HepG2 (cell line): ENCODE results near the gene CREM. TPM values are rescaled to one million over a fixed set of nuclear protein-coding genes. Genes with fewer than 3 reads are reported as not detected.

Source experiments
- ATAC-seq: fragments of 200-7000 bp; cut with Tn5 transposase; 3 replicates; pipeline ENCODE4 v1.9.1; 2020; ENCODE audit warnings: mild to moderate bottlenecking, moderate library complexity
- BruUV-seq: library from RNA; stranded (reverse); fragments of 400-500 nt; replicated peaks from 2 replicates; lab custom pipeline; 2021; lab: Mats Ljungman, UMichigan
- CTCF ChIA-PET: fragments of 300-600 bp; formaldehyde crosslinking; extraction: SDS; loops from one replicate; lab custom pipeline; 2021; ENCODE audit warnings: low total read pairs, inconsistent platforms, low intra/inter-chr PET ratio; lab: Yijun Ruan, JAX
- POLR2A ChIA-PET: fragments of 350-600 bp; sonication (Branson Sonifier 250); formaldehyde crosslinking; loops from one replicate; lab custom pipeline; 2020; ENCODE audit warnings: antibody characterized with exemption, inconsistent platforms; lab: Yijun Ruan, JAX
- DNase-seq: peaks from one replicate; pipeline ENCODE4 v3.0.0-alpha.2; 2015; ENCODE audit warnings: low spot score
- FAIRE-seq: peaks from 3 replicates; lab custom pipeline; 2011; peaks lifted over from hg19 to GRCh38; lab: Jason Lieb, UNC
- H2AFZ ChIP-seq: one replicate; pipeline ENCODE4 v1.6.1; 2011; ENCODE audit warnings: low read length, inconsistent platforms
- H3K27ac ChIP-seq: fragments of 300-600 bp; 3 replicates; pipeline ENCODE4 v1.8.0; 2011; ENCODE audit warnings: mixed run types, mild to moderate bottlenecking, mixed read lengths, low read length, inconsistent platforms; ENCODE audit not compliant: insufficient read depth; ENCODE audit errors: extremely low read length
- H3K27me3 ChIP-seq, 2 experiments: fragments of 200-600 bp in 1 of 2; 2 replicates in 1 of 2; 3 replicates in 1 of 2; pipeline versions ENCODE4 v1.6.0 to v1.8.0; 2011; ENCODE audit warnings: low read length in 2 of 2, mild to moderate bottlenecking in 2 of 2, moderate library complexity in 2 of 2, inconsistent platforms in 1 of 2; ENCODE audit not compliant: insufficient read depth in 2 of 2, control insufficient read depth in 1 of 2
- H3K36me3 ChIP-seq, 2 experiments: fragments of 200-600 bp in 1 of 2; replicated peaks in 1 of 2; 2 replicates in 1 of 2; 3 replicates in 1 of 2; pipeline versions ENCODE4 v1.5.1 to v1.8.0; 2011; ENCODE audit warnings: low read length in 2 of 2, inconsistent platforms in 1 of 2; ENCODE audit not compliant: insufficient read depth in 2 of 2, control insufficient read depth in 1 of 2
- H3K4me1 ChIP-seq: 2 replicates; pipeline ENCODE4 v1.5.1; 2012; ENCODE audit warnings: low read length, inconsistent platforms; ENCODE audit not compliant: insufficient read depth
- H3K4me2 ChIP-seq: 2 replicates; pipeline ENCODE4 v1.6.0; 2011; ENCODE audit warnings: low read depth, low read length, inconsistent platforms
- H3K4me3 ChIP-seq, 3 experiments: fragments of 200-600 bp in 1 of 3; sonication (generic), shearing (Covaris generic) in 1 of 3; replicated peaks in 1 of 3; 2 replicates each; pipeline ENCODE4 v1.5.1; 2011 to 2016; ENCODE audit warnings: low read length in 3 of 3, inconsistent platforms in 2 of 3, low read depth in 2 of 3, mild to moderate bottlenecking in 2 of 3, control low read depth in 1 of 3, mixed read lengths in 1 of 3; ENCODE audit not compliant: insufficient read depth in 1 of 3
- H3K79me2 ChIP-seq: one replicate; pipeline ENCODE4 v1.6.1; 2011; ENCODE audit warnings: low read length, inconsistent platforms; ENCODE audit not compliant: insufficient read depth
- H3K9ac ChIP-seq: 2 replicates; pipeline ENCODE4 v1.6.0; 2011; ENCODE audit warnings: mild to moderate bottlenecking, low read depth, low read length, inconsistent platforms; ENCODE audit not compliant: insufficient read depth
- H3K9me3 ChIP-seq: 2 replicates; pipeline ENCODE4 v1.5.1; 2012; ENCODE audit warnings: mild to moderate bottlenecking, low read length
- H4K20me1 ChIP-seq: 2 replicates; pipeline ENCODE4 v1.6.0; 2011; ENCODE audit warnings: inconsistent platforms, mild to moderate bottlenecking, low read length, moderate library complexity; ENCODE audit not compliant: insufficient read depth
- BRD4 ChIP-seq: sonication (generic); formaldehyde crosslinking; IDR thresholded peaks from 2 replicates; pipeline ENCODE4 v1.4.0; 2020; ENCODE audit warnings: missing genetic modification reagents
- KLF9 ChIP-seq: IDR thresholded peaks from 2 replicates; pipeline ENCODE4 v1.6.1; 2016; ENCODE audit warnings: low read depth
- MYNN ChIP-seq: sonication (generic); formaldehyde crosslinking; IDR thresholded peaks from 2 replicates; pipeline ENCODE4 v1.4.0; 2020; ENCODE audit warnings: mild to moderate bottlenecking, low read depth, missing genetic modification reagents
- PHF8 ChIP-seq: sonication (generic); formaldehyde crosslinking; IDR thresholded peaks from 2 replicates; pipeline ENCODE4 v1.5.0; 2020; ENCODE audit warnings: missing genetic modification reagents
- ZNF577 ChIP-seq: sonication (generic); formaldehyde crosslinking; IDR thresholded peaks from 2 replicates; pipeline ENCODE4 v1.4.0; 2020; ENCODE audit warnings: mild to moderate bottlenecking, low read depth, missing genetic modification reagents, borderline replicate concordance
- ZNF781 ChIP-seq: sonication (generic); formaldehyde crosslinking; IDR thresholded peaks from 2 replicates; pipeline ENCODE4 v1.5.1; 2020; ENCODE audit warnings: borderline replicate concordance, mild to moderate bottlenecking, missing genetic modification reagents; ENCODE audit errors: not compliant biosample characterization
- WGBS: methylation state at CpG from one replicate; pipeline ENCODE4 v1.1.6; 2017; ENCODE audit warnings: low lambda C conversion rate; 5-methylcytosine and 5-hydroxymethylcytosine counted together
- in situ Hi-C: cut with HindIII; loops from 2 replicates; pipeline ENCODE4 v1.10.0; 2017; ENCODE audit warnings: low pct_unique_long_range_greater_than_20kb; ENCODE audit not compliant: extremely low pct_ligation_motif_present
- intact Hi-C: fragments of 100-400 bp; cut with micrococcal nuclease; formaldehyde crosslinking; loops from one replicate; pipeline ENCODE4 v1.10.0; 2022; ENCODE audit not compliant: unreplicated experiment
- polyA plus RNA-seq, 8 experiments: library from polyadenylated mRNA; depleted of rRNA in 3 of 8; stranded (reverse) in 7 of 8; unstranded in 1 of 8; fragments of >200 nt; fragmentation: Illumina TruSeq in 4 of 8; extraction: Trizol in 4 of 8; gene quantifications; 2 replicates each; pipeline versions ENCODE4 v1.2.1 to v1.2.3, GENCODE V29; 2011 to 2016; ENCODE audit warnings: low read depth in 4 of 8, missing spikeins in 1 of 8, mixed read lengths in 1 of 8; ENCODE audit not compliant: insufficient read depth in 1 of 8
- total RNA-seq, 5 experiments: library from RNA; depleted of rRNA; stranded (reverse); fragments of >200 nt; fragmentation: Illumina TruSeq; extraction: Trizol; gene quantifications; 2 replicates each; pipeline ENCODE4 v1.2.3, GENCODE V29; 2016; ENCODE audit warnings: low read depth in 1 of 5
- TF ChIP-seq, protein P1 (sequence below): sonication (generic); formaldehyde crosslinking; IDR thresholded peaks from 2 replicates; pipeline ENCODE4 v1.5.1; 2020; ENCODE audit warnings: mild to moderate bottlenecking, missing genetic modification reagents
- TF ChIP-seq, protein P2 (sequence below): sonication (generic); formaldehyde crosslinking; IDR thresholded peaks from 2 replicates; pipeline ENCODE4 v1.5.0; 2020; ENCODE audit warnings: mild to moderate bottlenecking, missing genetic modification reagents, moderate library complexity
- TF ChIP-seq, protein P3 (sequence below): sonication (generic); formaldehyde crosslinking; IDR thresholded peaks from 2 replicates; pipeline ENCODE4 v1.4.0; 2020; ENCODE audit warnings: missing genetic modification reagents, borderline replicate concordance

The CREM gene
- total and polyA plus RNA-seq, 2 of the 13 experiments (the other 11 are each of a cell fraction or from before 2014, with no cell fraction given) = 21.3 to 25.4 TPM

DNA sequence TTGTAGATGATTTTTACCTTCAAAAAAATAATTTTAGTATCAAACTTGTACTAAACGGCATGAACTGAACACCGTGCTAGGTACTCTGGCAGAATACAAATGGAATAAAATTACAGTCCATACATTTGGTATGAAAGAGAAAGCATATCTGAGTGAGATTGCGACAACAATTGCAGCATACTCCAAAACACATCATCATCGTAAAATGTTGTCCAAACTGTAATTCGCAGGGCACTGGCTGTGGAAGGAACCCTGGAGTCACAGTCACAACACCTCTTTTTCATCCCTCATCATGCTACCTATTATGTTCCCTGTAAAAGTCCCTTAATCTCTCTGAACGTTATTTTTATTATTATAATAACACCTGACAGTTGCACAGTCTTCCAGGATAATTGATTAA is 13.5 kb downstream of the CREM start:
- Histone ChIP-seq H3K27me3 (no peaks in the 10 kb centered on the region), H3K4me2 (no peak overlapping the region), H3K4me3 (no peak overlapping the region), H3K9me3 (no peaks in the 10 kb centered on the region), H3K27ac (no peak overlapping the region), H3K4me1 (peaks cover 8% of the 10 kb centered on the region), H3K9ac (no peak overlapping the region), H3K36me3 (no peaks in the 10 kb centered on the region), H2AFZ (no peak overlapping the region), H3K79me2 (no peaks in the 10 kb centered on the region), H4K20me1 (no peaks in the 10 kb centered on the region)
- DNase-seq (no peak), FAIRE-seq (no peak), ATAC-seq (no peak)
- POLR2A ChIA-PET = no interaction called here
- WGBS = 95% methylated on average over 6 of the region's 6 CpGs
- TF ChIP-seq, protein P1, sequence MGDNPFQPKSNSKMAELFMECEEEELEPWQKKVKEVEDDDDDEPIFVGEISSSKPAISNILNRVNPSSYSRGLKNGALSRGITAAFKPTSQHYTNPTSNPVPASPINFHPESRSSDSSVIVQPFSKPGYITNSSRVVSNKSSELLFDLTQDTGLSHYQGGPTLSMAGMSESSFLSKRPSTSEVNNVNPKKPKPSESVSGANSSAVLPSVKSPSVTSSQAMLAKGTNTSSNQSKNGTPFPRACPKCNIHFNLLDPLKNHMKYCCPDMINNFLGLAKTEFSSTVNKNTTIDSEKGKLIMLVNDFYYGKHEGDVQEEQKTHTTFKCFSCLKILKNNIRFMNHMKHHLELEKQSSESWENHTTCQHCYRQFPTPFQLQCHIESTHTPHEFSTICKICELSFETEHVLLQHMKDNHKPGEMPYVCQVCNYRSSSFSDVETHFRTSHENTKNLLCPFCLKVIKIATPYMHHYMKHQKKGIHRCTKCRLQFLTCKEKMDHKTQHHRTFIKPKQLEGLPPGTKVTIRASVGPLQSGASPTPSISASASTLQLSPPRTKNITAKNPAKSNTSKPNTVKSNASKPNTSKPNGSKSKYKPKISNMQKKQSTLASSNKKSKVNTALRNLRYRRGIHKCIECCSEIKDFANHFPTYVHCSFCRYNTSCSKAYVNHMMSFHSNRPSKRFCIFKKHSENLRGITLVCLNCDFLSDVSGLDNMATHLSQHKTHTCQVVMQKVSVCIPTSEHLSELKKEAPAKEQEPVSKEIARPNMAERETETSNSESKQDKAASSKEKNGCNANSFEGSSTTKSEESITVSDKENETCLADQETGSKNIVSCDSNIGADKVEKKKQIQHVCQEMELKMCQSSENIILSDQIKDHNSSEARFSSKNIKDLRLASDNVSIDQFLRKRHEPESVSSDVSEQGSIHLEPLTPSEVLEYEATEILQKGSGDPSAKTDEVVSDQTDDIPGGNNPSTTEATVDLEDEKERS (CRISPR knock-in tag) = no peak
- no peak for TF ChIP-seq BRD4 (CRISPR knock-in tag)
- TF ChIP-seq PHF8 (CRISPR knock-in tag) = no peak
- TF ChIP-seq ZNF781 = no peak
- TF ChIP-seq KLF9 (CRISPR knock-in tag) = no peak
- no peak for TF ChIP-seq MYNN (CRISPR knock-in tag)
- TF ChIP-seq, protein P2, sequence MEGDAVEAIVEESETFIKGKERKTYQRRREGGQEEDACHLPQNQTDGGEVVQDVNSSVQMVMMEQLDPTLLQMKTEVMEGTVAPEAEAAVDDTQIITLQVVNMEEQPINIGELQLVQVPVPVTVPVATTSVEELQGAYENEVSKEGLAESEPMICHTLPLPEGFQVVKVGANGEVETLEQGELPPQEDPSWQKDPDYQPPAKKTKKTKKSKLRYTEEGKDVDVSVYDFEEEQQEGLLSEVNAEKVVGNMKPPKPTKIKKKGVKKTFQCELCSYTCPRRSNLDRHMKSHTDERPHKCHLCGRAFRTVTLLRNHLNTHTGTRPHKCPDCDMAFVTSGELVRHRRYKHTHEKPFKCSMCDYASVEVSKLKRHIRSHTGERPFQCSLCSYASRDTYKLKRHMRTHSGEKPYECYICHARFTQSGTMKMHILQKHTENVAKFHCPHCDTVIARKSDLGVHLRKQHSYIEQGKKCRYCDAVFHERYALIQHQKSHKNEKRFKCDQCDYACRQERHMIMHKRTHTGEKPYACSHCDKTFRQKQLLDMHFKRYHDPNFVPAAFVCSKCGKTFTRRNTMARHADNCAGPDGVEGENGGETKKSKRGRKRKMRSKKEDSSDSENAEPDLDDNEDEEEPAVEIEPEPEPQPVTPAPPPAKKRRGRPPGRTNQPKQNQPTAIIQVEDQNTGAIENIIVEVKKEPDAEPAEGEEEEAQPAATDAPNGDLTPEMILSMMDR (CRISPR knock-in tag) = no peak
- TF ChIP-seq, protein P3, sequence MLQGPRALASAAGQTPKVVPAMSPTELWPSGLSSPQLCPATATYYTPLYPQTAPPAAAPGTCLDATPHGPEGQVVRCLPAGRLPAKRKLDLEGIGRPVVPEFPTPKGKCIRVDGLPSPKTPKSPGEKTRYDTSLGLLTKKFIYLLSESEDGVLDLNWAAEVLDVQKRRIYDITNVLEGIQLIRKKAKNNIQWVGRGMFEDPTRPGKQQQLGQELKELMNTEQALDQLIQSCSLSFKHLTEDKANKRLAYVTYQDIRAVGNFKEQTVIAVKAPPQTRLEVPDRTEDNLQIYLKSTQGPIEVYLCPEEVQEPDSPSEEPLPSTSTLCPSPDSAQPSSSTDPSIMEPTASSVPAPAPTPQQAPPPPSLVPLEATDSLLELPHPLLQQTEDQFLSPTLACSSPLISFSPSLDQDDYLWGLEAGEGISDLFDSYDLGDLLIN (CRISPR knock-in tag) = no peak
- TF ChIP-seq ZNF577 (CRISPR knock-in tag) = no peak
- intact Hi-C loops = no loop called here
- in situ Hi-C loops = no loop called here
- BruUV-seq = no TSS peak
- CTCF ChIA-PET = no interaction called here
